ENCODE results near the gene ALAS1. TPM values are rescaled to one million over a fixed set of nuclear protein-coding genes. Genes with fewer than 3 reads are reported as not detected.
"Not testable (repeated sequence)": the region's sequence is repeated elsewhere in the genome, so short reads cannot be mapped to it uniquely, and the experiment has no call there.

The ALAS1 gene
- total RNA-seq, 1 donor from 2014 or later, result 47.8 TPM

DNA sequence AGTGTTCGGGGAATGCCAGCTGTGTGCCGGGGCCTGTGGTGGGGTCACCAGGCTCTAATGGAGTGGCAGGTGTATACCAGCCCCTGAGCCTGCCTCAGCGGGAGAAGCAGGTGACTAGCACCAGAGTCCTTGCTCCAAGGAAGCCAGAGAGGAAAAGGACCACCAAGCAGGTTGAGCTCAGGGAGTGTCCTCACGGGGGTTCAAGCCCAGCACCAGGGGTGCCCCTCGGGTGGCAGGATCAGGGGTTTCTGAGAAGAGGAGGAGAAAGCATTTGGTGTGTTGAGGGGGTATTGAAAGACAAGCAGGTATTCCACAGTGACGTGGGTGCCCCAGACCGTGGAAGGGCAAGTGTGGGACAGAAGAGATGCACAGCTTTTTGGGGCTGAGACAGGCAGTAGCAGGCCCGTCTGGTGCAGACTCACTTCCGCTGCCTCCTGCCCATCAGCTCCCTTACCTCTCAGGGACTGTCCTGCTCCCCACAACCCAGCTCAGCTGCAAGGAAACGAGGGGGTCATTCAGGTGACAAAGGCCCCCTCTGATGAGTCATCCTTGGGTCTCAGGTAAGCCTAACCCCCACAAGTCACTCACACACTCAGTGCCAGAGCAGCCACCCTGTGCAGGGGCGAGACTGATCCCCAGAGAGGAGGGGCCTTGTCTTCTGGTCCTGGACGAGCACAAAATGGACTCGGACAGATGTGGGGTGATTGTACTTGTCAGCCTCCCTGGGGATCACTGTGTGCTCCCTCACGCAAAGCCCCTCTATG lies 22.4 kb upstream of the ALAS1 start:
- TF ChIP-seq, protein P1, sequence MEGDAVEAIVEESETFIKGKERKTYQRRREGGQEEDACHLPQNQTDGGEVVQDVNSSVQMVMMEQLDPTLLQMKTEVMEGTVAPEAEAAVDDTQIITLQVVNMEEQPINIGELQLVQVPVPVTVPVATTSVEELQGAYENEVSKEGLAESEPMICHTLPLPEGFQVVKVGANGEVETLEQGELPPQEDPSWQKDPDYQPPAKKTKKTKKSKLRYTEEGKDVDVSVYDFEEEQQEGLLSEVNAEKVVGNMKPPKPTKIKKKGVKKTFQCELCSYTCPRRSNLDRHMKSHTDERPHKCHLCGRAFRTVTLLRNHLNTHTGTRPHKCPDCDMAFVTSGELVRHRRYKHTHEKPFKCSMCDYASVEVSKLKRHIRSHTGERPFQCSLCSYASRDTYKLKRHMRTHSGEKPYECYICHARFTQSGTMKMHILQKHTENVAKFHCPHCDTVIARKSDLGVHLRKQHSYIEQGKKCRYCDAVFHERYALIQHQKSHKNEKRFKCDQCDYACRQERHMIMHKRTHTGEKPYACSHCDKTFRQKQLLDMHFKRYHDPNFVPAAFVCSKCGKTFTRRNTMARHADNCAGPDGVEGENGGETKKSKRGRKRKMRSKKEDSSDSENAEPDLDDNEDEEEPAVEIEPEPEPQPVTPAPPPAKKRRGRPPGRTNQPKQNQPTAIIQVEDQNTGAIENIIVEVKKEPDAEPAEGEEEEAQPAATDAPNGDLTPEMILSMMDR (conservative IDR thresholded peaks at IDR 0.05), result no peak
- Mint-ChIP-seq H3K4me1 (peaks cover 16% of the 10 kb centered on the region), H3K4me3 (no peak overlapping the region), H3K27ac (ENCODE audit: unreplicated experiment) (peak overlapping the region; percentile 43), H3K36me3 (ENCODE audit: low read depth) (no peaks in the 10 kb centered on the region), H3K9me3 (no peaks in the 10 kb centered on the region), H3K27me3 (ENCODE audit: low read depth) (no peaks in the 10 kb centered on the region)
- DNase-seq (ENCODE audit: low read depth, low spot score), result no peak

DNA sequence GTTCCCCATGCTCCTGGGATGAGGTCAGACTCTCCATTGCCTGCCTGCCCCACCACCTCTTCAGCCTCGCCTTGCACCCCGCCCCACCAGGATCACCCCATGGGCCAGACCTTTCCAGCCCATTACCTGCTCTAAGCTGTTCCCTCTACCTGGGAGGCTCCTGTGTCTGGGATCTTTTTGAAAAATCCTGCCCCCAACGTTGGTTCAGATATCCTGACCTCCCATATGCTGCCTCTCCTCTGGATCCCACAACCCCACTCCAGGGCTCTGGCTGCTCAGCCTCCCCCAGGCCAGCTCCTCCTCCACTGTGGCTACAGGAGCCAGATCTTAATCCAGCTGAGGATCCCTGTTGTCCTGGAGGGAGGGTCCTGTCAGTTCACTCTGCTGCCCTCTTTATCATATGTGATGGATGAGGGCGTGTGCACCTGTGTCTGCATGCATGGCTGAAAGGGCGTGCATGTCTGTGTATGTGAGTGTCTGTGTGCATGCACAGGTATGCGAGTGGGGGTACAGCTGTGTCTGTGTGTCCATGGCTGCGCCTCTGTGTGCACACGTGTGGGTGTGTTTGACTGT lies 21.7 kb upstream of the ALAS1 start:
- no peaks in the 10 kb centered on the region for H3K9me3 Mint-ChIP-seq
- no peak for DNase-seq (ENCODE audit: low read depth, low spot score)

DNA sequence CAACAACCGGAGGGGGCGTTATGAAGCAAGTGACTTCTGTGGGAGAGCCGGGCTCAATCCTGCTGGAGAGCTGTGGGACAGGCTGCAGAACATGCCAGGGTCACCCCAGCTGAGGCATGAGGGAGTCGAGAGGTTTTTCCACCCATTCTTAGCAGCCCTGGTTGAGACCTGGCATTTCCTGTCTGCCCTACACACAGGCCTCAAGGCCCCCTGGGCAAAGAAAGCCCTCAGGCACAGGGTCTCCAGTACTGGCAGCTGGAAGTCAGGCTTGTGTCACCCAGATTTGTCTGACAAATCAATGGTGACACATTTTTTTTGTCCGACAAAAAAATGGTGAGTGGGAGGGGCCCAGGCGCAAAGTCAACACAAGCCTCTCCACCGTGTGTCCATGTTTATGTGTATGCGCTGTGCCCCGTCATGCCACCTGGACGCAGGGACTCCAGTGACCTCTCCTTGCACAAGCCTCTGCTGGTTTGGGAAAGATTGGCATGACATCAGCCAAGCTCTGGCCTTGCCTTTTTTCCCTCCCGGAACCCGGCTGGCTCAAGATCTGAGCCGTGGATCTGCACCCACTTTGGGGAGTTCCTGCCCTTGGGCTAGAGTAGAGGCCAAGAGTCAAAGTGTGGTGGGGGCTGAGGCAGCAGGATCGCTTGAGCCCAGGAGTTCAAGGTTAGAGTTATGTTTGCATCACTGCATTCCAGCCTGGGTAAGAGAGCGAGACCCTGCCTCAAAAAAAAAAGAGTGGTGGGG lies 20.8 kb upstream of the ALAS1 start:
- no peak overlapping the region for H3K4me3 Mint-ChIP-seq
- H3K4me1 Mint-ChIP-seq, result peaks cover 16% of the 10 kb centered on the region
- H3K27me3 Mint-ChIP-seq (ENCODE audit: low read depth), result no peaks in the 10 kb centered on the region
- no peak overlapping the region for H3K27ac Mint-ChIP-seq (ENCODE audit: unreplicated experiment)
- DNase-seq (ENCODE audit: low read depth, low spot score), result no peak
- H3K9me3 Mint-ChIP-seq, result no peaks in the 10 kb centered on the region
- no peaks in the 10 kb centered on the region for H3K36me3 Mint-ChIP-seq (ENCODE audit: low read depth)
- TF ChIP-seq, protein P1 (conservative IDR thresholded peaks at IDR 0.05), result no peak

More for the DNA sequence above, 21.7 kb upstream of the ALAS1 start:
- Mint-ChIP-seq H3K27ac (ENCODE audit: unreplicated experiment) (no peak overlapping the region), H3K36me3 (ENCODE audit: low read depth) (no peaks in the 10 kb centered on the region), H3K27me3 (ENCODE audit: low read depth) (no peaks in the 10 kb centered on the region), H3K4me1 (peaks cover 16% of the 10 kb centered on the region), H3K4me3 (no peak overlapping the region)
- TF ChIP-seq, protein P1 (conservative IDR thresholded peaks at IDR 0.05), result no peak

DNA sequence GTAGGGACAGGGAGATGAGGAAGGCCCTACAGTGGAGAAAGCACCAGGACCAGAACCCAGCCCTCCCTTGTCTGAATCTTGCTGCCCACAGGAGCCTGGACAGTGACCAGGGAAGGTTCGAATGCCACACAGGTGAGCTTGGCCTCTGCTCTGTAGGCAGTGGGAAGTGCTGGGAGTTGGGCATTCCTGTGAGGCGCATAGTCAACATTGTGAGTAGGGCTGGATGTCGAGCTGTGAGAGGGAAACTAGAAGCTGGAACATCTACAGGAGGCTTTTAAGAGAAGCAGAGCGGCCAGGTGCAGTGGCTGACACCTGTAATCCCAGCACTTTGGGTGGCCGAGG lies 20.3 kb upstream of the ALAS1 start:
- Mint-ChIP-seq H3K27me3 (ENCODE audit: low read depth) (no peaks in the 10 kb centered on the region), H3K9me3 (no peaks in the 10 kb centered on the region), H3K4me1 (peaks cover 16% of the 10 kb centered on the region), H3K36me3 (ENCODE audit: low read depth) (no peaks in the 10 kb centered on the region), H3K4me3 (no peak overlapping the region), H3K27ac (ENCODE audit: unreplicated experiment) (no peak overlapping the region)
- TF ChIP-seq, protein P1 (conservative IDR thresholded peaks at IDR 0.05), result no peak
- no peak for DNase-seq (ENCODE audit: low read depth, low spot score)

DNA sequence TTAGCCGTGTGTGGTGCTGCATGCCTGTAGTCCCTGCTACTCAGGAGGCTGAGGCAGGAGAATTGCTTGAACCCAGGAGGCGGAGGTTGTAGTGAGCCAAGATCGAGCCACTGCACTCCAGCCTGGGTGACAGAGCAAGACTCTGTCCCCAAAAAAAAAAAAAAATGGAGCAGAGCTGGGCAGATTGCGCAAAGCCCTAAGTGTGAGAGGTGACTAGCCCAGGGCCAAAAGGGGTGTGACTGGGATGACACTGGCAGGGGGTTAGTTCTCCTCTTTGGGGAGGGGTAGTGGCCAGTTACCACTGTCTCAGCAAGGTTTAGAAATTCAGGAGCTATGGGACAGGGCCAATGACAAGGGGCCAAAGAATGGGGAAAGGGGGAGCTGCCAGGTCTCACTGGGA lies 19.8 kb upstream of the ALAS1 start:
- not testable (repeated sequence) for H3K4me3 Mint-ChIP-seq

DNA sequence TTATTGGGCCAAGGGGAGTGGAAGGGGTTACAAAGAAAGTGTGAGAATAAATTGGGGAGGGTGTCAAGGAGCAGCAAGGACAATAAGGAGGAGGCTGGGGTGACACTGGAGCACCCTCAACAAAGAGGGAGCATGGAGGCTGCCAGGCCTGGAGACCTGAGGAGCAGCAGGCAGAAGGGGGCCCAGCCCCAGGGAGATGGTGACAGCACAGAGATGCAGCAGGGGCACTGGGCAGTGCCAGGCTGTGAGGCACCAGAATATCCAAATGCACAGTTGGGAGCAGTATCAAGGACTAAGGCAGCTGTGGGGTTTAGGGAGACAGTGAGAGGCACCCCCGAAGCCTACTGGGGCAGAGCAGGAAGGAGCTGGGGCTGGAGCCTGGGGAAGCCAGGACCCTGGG lies 19.4 kb upstream of the ALAS1 start:
- Mint-ChIP-seq H3K4me1 (peaks cover 16% of the 10 kb centered on the region), H3K9me3 (no peaks in the 10 kb centered on the region), H3K27me3 (ENCODE audit: low read depth) (no peaks in the 10 kb centered on the region), H3K36me3 (ENCODE audit: low read depth) (no peaks in the 10 kb centered on the region), H3K27ac (ENCODE audit: unreplicated experiment) (no peak overlapping the region), H3K4me3 (no peak overlapping the region)
- DNase-seq (ENCODE audit: low read depth, low spot score), result no peak
- TF ChIP-seq, protein P1 (conservative IDR thresholded peaks at IDR 0.05), result no peak

More for the DNA sequence above, 19.8 kb upstream of the ALAS1 start:
- H3K9me3 Mint-ChIP-seq; DNase-seq (ENCODE audit: low read depth, low spot score); H3K36me3 Mint-ChIP-seq (ENCODE audit: low read depth); H3K27ac Mint-ChIP-seq (ENCODE audit: unreplicated experiment); H3K27me3 Mint-ChIP-seq (ENCODE audit: low read depth): not testable (repeated sequence)
- peaks cover 16% of the 10 kb centered on the region for H3K4me1 Mint-ChIP-seq

Data from neural crest cell (in vitro differentiated cells).